Stimulated activated CD8-positive, alpha-beta memory T cell treated with anti-CD3 and anti-CD28 coated beads, Interleukin-7, amount 100 ng/mL, for 24 hours (primary cell): Measurements from ENCODE around the gene ARID1B.

Experiments
- DNase-seq: peaks from one replicate; pipeline ENCODE4 v3.0.0-alpha.2; 2020; ENCODE audit warnings: low read depth

Gene ARID1B

DNA sequence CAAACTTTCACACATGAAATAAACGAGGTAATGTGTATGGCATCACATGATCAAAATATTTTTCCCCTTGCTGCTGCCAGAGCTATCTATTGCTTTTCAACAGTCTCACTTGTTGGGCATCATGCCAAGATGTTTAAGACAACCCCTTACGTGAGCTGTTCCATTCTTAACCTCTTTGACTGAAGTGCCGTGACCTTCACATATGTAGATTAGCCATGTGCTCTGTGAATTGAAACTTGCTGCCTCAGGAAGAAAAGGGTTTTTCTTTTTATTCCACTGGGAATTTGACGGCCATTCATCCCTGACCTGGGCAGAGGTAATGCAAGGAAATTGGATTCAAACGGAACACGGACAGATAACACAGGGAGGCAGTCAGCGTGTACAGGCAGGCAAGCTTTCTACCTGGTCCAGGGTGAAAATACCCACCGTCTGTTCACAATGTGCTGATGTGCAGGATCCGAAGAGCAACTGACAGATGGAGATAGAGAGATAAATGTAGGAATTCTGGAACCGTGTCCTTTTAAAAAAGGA is 14.2 kb downstream of the ARID1B start:
- DNase-seq = no peak

DNA sequence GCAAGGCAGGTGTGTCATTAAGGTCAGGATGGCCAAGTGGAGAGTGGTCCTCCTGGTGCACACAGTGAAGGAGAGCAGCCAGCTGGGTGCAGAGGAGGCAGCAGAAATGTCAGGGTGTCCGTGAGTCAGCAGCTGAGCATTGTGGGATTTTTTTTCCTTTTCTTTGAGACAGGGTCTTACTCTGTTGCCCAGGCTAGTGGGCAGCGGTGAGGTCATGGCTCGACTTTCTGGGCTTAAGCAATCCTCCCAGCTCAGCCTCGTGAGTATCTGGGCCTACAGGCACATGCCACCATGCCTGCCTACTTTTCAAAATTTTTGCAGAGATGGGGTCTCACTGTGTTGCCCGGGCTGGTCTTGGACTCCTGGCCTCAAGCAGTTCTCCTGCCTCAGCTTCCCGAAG is 16.0 kb downstream of the ARID1B start:
- DNase-seq = no peak

DNA sequence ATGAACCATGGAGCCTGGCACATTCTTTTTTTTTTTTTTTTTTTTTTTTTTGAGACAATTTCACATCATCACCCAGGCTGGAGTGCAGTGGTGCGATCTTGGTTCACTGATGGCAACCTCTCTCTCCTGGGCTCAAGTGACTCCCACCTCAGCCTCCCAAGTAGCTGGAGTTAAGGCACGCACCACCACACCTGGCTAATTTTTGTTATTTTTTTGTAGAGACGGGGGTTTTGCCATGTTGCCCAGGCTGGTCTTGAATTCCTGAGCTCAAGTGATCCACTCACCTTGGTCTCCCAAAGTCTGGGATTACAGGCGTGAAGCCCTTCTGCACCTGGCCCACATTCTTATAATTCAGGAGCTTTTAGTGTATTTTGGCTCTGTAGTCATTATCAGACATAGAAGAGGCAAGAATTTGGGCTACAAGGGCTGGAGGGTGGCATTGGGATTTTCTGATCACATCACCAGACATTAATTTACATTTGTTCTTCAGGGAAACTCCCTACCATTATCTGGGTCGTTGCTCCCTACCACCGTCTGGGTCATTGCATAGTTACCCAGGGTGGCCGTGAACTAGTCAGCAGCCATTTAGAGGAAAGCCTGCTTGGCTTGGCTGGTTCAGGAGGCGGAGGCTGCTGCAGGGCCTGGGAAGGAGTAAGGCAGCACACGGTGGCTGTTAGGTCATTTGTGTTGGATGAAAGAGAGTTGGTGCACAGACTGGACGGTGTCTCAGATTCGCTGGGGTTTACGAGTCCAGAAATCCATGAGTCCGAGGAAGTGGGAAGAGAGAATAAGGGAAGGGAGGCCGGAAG is 17.6 kb downstream of the ARID1B start:
- DNase-seq = no peak

DNA sequence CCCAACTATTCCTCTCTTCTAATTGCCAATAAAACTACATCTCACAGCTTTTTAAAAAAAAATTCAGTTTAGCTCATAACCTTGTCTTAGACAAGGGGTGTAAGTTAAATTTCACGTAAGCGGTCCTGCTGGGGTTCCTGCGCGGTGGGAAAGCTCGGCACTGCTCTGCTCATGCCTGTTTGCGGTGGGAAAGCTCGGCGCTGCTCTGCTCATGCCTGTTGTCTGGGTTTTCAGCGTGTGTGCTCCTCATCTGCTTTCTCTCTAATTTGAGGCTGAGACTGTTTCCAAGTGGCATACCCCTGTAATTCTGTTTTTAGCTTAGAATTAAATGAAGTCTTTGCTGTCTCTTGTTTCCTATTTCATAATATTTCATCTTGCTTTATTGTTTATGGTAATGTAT is 18.6 kb downstream of the ARID1B start:
- no peak for DNase-seq

DNA sequence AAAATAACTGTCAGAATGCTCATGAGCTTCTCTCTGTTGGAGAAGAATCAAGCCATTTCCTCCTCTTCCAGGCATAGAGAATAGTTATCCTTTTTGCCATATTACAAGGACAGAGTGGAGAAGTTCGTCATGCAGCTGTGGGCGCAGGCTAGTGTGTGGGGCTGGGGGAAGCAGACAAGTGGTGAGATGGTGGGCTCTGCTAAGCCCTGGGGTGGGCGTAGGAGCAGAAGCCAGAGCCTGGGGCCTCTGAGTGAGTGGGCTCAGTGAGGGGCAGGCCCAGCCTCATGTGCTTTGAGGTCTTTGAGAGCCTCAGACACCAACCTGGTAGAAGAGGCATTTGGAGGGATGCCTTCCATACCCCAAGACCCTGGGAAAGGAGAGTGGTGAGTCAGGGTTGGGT is 19.4 kb downstream of the ARID1B start:
- DNase-seq = no peak

DNA sequence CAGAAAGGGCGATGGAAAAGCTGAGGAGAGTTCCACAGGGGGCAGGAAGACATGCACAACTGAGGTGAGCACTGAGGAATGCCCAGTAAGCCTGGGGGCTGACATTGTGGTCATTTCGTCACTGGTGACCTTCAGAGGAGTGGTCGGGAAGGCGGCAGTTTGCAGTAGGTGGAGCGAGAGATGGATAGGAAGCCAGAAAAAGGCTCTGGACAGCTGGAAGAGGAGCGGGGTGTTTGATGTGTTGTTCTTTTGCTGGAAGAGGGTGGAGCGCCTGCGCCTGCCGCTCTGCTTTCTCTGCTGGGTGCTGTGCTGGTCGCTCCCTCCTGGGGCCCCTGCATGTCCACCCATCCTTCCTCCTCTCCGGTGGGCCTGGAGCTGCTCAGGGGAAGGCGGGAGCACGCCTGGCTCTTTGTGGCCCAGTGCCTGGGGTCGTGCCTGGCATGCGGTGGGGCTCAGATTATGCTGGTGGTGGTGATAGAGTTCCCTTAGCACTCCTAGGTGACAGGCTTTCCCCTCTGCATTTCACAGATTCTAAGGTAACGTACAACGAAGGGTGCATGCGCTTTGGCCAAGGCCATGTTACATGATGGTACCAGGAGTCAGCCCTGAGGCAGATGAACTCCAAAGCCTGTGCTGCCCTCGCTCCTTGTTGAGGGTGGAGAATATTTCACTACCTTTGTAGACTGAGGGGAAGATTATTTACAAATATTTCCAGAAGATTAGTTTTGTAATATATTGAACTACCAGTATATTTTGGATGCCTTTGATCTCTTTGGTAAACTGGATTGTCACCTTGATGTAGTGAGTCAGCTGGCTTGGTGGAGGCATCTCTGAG is 20.9 kb downstream of the ARID1B start:
- DNase-seq = no peak

DNA sequence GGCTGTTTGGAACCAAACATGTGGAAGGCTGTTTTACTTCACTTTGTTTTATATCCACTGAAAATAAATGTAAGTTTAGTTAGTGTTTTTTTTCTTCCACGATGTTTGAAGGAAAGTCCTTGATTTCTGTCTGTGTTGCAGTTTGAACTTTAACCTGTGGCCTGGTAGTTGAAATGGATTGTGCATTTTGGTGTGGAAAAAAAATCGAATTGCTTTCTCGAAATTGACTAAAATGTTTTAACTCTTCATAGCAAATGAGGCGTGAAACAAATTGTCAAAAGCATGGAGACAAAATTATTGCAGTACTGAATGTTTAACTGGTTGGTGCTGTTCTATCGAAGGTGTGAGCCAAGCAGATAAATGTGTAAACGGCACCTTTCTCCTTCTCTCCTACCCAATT is 24.5 kb downstream of the ARID1B start:
- DNase-seq = no peak

DNA sequence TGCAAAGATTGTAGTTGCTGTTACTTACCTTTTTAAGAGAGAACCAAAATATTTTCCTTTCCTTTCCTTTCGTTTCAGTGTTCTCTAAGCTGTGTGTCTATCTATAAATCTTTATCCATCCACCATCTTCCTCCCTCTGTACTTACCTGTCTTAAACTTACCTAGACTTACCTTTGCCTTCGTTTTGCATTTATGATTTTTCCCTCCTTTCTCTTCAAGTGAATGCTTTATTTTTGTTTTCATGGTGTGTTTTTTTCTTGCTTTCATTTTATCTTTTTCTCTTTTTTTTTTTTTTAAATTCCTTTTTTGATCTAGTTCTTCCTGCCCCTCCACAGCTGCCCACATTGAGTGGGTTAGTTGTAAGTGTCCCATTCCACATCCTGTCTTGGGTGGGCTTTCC is 26.2 kb downstream of the ARID1B start:
- no peak for DNase-seq

DNA sequence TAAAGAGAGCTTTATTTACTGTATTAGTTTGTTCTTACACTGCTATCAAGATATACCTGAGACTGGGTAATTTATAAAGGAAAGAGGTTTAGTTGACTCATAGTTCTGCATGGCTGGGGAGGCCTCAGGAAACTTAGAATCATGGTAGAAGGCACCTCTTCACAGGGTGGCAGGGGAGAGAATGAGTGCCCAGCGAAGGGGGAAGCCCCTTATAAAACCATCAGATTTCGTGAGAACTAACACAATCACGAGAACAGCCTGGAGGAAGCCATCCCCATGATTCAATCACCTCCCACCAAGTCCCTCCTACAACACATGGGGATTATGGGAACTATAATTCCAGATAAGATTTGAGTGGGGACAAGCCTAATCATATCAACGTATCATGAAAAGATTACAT is 27.2 kb downstream of the ARID1B start:
- DNase-seq = no peak

DNA sequence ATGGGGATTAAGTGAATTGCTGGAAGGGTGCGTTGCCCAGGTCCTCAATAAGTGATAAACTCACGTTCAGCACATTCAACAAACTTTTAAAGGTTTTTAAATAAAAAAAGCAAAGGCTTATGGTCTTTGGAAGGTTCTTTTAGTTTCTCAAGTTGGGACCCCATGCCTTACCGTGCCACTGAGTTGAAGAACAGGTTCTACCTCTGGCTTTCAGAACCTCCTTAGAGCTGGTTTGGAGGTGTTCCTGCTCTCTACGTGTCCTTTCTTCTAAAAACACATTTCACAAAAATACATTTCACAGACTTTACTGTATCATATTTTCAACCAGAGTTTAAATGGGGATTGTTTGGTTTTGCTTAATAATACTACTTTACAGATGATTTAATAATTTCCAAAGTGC is 29.0 kb downstream of the ARID1B start:
- DNase-seq = no peak

DNA sequence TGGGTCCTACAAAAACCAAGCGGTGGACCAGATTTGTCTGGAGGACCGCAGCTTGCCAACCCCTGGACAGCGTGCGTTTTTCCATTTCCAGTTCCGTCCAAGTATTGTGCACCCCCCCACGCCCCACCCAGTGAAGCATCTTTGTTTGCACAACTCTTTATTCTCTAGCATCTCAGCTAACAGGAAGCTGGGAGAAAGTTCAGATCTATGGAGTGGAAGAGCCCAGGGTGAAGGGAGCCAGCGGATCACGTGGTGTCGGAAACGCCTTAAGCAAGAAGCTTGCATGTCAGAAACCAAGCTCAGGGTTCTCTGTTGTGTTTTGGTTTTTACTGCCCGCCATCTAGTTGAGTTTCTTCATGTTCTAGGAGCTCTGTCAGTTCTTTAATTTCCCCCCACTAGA is 29.9 kb downstream of the ARID1B start:
- no peak for DNase-seq

DNA sequence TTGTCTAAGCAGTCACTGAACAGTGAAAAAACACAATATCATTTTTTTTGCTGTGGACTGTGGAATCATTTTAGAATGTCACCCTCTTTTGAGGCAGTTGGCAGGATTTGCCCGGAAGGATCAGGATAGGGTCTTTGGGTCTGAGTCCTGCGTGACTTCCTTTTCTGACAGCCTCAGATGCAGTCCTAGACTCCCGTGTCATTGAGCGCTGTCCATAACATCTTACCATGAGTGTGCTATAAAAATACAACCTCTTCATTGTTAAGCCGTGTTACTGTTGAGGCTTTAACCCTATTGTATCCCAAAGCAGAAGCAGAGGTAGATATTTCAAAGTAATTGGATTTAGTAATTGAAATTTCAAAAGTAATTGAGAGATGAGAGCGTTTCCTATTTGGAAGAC is 30.6 kb downstream of the ARID1B start:
- no peak for DNase-seq

DNA sequence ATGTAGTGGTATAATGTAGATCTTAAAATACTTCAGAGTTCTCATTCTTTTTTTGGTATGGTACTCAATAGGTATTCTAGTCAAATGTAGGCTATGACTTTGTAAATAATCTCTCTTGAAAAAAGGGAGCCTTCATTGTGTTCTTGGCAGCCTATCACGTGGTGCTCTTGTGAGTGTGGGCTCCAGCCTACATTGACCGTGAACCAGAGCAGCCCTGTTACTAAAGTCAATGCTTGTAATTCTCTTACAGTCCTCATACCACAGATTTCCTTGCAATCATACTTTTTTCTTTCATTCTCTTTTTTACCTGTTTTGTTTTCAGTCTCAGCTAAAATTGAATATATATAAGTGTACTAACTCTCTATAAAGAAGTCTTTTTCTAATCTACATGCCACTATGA is 31.1 kb downstream of the ARID1B start:
- DNase-seq = no peak

DNA sequence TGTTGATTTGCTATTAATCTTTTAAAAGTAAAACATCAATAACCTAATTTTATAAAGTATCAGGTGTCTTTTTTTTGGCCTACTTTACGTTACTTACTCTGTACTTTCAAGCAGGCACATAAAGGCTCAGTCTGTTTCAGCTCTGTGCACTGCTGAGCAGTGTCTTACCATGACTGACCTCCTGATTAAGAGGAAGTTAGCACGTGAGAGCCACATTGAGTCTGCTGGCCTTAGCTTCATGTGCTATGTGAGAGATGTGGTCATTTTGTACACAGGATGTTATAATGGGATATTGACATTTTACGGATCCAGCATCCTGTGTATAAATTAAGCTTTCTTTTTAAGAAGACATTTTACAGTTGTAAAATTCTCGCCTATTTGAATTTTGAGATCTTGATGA is 31.9 kb downstream of the ARID1B start:
- no peak for DNase-seq

DNA sequence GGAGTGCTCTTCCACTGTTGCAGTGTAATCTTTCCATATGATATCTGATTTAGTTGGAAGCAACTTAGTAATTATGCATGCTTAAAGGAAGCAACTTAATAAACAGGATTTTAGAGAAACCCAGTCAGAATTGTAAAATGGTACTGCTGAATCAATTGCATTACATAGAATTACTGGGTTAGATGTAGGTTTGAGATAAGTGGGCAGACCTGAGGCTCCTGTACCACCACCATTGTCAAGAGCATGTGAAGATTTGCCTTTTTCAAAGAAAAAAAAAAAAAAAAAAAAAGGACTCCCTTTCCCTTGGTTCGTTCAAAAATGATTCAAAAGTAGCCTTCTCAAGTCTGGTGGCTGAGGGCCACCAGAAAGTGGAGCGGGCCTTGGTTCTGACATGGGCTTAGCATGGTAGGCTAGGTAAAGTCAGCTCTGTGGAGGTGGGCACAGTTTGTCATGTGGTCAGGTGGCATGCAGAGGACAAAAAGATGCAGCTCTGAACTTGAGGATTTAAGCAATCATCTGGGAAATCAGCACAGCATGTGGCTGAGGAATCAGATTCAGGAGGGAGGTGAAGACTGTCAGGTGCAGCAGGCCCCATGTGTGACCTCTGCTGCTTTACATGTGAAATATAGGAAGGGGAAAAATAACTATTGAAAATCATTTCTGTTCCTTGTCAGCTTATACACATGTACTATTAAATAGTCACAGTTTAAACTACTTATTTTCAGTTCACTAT is 32.4 kb downstream of the ARID1B start:
- DNase-seq = no peak

DNA sequence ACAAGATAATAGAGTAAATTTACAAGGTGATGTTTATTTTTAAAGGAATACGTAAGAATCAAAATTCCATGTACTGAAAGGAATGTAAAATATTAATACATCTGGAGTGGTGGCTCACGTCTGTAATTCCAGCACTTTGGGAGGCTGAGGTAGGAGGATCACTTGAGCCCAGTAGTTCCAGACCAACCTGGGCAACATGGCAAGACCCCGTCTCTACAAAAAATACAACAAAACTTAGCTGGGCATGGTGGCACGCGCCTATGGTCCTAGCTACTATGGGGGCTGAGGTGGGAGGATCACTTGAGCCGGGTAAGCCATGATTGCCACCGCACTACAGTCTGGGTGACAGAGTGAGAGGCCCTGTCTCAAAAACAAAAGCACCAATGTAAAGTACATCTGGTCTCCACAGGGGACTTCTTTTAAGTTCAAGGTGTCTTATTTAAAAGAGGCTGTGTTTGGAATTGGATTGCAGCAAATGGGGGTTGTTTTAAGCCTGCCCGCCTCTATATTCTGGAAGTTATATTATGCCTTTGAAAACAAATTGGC is 36.9 kb downstream of the ARID1B start:
- no peak for DNase-seq

DNA sequence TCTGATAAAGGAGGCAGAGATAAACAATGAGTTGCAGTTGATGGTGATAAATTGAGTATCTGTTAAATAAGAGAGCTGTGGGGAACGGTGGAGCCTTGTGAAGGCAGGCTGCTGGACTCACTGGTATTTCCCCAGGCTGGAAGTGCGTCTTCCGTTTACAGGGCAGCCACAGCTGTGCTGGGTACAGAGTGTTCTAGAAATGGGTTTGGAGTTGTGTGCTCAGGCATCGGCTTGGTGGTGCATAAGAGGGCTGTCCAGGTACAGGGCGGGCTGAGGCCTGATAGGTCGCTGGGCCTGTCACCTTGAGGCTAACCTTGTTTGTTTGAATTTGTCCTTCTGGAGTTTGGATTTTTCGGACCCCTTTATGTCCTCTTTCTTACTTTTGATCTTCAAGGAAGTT is 39.3 kb downstream of the ARID1B start:
- no peak for DNase-seq

DNA sequence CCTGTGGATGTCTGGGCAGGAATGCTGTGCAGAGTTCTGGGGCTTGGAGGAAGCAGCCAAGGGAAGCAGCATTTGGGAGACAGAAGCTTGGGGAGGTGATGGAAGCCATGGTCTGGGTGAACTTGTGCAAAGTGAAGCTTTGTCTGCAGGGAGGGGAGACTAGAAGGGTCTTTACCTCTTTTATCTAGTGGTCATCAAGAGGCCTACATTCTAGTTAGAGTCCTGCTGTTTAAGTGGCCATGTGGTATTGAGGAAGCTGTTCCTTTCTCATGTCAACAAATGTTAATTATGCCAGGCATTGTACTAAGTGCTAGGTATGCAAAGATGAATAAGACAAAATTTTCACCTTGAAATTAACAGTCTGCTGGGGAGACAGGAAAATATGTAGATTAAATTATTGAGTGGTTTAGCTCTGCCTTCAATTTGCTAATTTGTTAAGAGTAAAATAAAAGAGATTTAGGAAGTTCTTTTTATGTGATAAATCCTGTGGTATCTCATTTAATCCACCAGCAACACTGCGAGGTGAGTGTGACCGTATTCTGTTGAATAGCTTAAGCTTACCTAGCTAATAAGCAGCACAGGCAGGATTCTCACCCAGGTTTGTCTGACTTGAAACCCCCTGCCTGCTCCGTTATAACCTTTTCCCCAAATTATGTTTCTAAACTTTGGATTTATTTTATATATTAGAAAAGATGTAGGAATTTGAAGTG is 43.1 kb downstream of the ARID1B start:
- no peak for DNase-seq

DNA sequence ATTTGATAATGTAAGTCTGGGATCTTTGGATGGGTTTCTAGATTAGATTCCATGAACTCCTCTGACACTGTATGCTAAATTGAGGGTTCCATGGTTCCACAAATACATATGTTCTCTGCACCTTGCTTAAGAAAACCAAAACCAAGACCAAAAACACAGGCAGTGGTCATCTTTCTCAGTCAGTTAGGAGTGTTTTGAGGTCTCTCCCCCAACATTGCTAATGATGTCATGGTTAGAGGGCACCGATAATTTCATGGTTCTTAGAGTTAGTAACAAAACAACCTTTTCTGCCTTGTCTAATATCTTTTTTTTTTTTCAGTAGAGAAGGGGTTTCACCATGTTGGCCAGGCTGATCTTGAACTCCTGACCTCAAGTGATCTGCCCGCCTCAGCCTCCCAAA is 44.5 kb downstream of the ARID1B start:
- no peak for DNase-seq

DNA sequence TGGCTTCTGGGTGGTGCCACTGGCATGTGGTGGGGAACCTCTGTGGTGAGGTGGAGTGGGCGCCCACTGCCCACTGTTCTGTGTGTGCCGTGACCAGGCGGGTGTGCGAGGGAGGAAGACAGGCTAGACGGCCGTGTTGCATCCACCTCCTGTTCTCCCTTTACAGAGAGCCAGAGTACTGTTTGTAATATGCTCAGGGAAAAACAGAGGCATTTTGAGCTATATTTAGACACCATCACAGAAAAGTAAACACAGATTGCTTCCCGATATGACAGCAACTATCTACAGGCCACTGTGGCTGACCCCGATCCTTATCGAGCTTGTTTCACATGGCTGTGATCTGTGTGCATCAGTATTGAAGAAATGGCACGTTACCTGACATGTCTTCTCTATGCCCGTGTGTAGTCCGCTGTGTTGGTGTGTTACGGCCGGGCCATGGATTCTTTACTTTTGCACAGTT is 45.6 kb downstream of the ARID1B start:
- no peak for DNase-seq

DNA sequence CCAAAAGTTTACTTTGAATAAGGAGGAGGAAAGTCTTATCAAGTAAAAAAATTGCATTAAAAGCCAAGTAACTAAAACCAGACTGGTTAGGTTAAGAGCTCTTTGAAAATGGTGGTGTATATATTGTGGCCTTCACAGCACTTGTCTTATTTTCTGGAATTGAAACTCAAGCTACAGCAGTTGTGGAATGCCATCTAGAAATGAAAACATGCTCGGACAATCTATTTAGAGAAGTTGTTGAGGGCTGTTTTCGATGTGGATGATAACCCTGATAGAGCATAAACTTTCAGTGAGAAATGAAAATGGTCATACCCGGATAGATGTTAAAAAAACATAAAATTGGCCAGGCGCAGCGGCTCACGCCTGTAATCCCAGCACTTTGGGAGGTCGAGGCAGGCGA is 47.0 kb downstream of the ARID1B start:
- DNase-seq = no peak

DNA sequence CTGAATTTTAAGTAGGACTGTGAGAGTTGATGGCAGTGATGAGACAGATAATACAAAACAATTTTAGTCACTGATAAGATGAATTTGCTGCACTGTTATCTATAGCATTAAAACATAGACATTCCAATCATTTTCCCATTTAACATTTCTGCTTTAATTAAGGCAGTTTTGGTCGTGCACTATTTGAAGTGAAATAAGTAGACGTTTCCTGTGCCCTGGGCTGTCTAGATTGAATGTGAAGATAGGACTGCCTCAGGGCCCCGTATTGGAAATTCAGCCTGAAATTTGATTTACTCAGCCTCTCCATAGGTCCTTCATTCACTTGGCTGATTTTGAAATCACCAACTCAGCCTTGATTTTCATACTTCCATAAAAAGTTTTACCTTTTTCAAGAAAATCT is 48.3 kb downstream of the ARID1B start:
- DNase-seq = no peak
